B cell (primary cell): ENCODE data around the gene FOXO3. TPM values are rescaled to one million over a fixed set of nuclear protein-coding genes. Genes with fewer than 3 reads are reported as not detected.

Experiments
- ATAC-seq: fragments of 200-7000 bp; cut with Tn5 transposase; one replicate; pipeline ENCODE4 v1.10.0; 2021; ENCODE audit warnings: low read depth, mild to moderate bottlenecking, moderate number of reproducible peaks, moderate library complexity
- CTCF ChIA-PET: fragments of 350-600 bp; sonication (Branson Sonifier 250); formaldehyde crosslinking; loops from one replicate; lab custom pipeline; 2021; ENCODE audit warnings: antibody characterized with exemption, inconsistent platforms; lab: Charles Lee
- POLR2A ChIA-PET: fragments of 350-600 bp; sonication (Branson Sonifier 250); formaldehyde crosslinking; loops from one replicate; lab custom pipeline; 2021; ENCODE audit warnings: antibody characterized with exemption; lab: Charles Lee
- DNase-seq: peaks from one replicate; pipeline ENCODE4 v3.0.0; 2013
- H2AFZ ChIP-seq: 2 replicates; pipeline ENCODE4 v1.6.1; 2012; ENCODE audit warnings: mild to moderate bottlenecking, low read depth, low read length; ENCODE audit not compliant: insufficient read depth, poor library complexity, severe bottlenecking
- H3K27ac ChIP-seq, 2 donors: 1 replicate in 1 of 2; 2 replicates in 1 of 2; pipeline ENCODE4 v1.5.1; 2012 to 2013; ENCODE audit warnings: low read length in 2 of 2, mild to moderate bottlenecking in 2 of 2, moderate library complexity in 1 of 2
- H3K27me3 ChIP-seq, 4 experiments: fragments of 200-600 bp in 1 of 4; sonication (generic) in 1 of 4; replicated peaks in 1 of 4; 1 replicate in 2 of 4; 2 replicates in 2 of 4; pipeline versions ENCODE4 v1.6.1 to v1.7.0; 2013 to 2016; ENCODE audit warnings: low read length in 3 of 4, mild to moderate bottlenecking in 2 of 4, mixed read lengths in 1 of 4, moderate library complexity in 1 of 4; ENCODE audit not compliant: insufficient read depth in 4 of 4, control insufficient read depth in 3 of 4; ENCODE audit errors: control extremely low read depth in 1 of 4
- H3K36me3 ChIP-seq, 2 experiments: replicated peaks in 1 of 2; 1 replicate in 1 of 2; 2 replicates in 1 of 2; pipeline versions ENCODE4 v1.6.1 to v1.7.1; 2013; ENCODE audit warnings: low read length in 1 of 2; ENCODE audit not compliant: insufficient read depth in 2 of 2, control insufficient read depth in 1 of 2; ENCODE audit errors: control extremely low read depth in 1 of 2, extremely low read depth in 1 of 2
- H3K4me1 ChIP-seq, 2 donors: fragments of 200-600 bp in 1 of 2; sonication (generic) in 1 of 2; 1 replicate in 1 of 2; 2 replicates in 1 of 2; pipeline versions ENCODE4 v1.5.1 to v1.6.1; 2013 to 2017; ENCODE audit warnings: low read length in 2 of 2; ENCODE audit not compliant: control insufficient read depth in 2 of 2, insufficient read depth in 2 of 2
- H3K4me2 ChIP-seq: replicated peaks from 2 replicates; pipeline ENCODE3; 2012; ENCODE audit warnings: mild to moderate bottlenecking, low read depth, low read length; ENCODE audit not compliant: poor library complexity, severe bottlenecking
- H3K4me3 ChIP-seq, 5 experiments: fragments of 200-600 bp in 1 of 5; sonication (generic) in 1 of 5; 1 replicate in 3 of 5; 2 replicates in 2 of 5; pipeline versions ENCODE4 v1.5.1 to v1.7.0; 2011 to 2016; ENCODE audit warnings: low read length in 4 of 5, mild to moderate bottlenecking in 4 of 5, low read depth in 2 of 5, control low read depth in 1 of 5, moderate library complexity in 1 of 5; ENCODE audit not compliant: insufficient read depth in 1 of 5; ENCODE audit errors: control extremely low read depth in 1 of 5, extremely low read depth in 1 of 5
- H3K79me2 ChIP-seq: fragments of 200-600 bp; sonication (generic); one replicate; pipeline ENCODE4 v1.6.0; 2016; ENCODE audit warnings: low read length; ENCODE audit not compliant: control insufficient read depth, insufficient read depth
- H3K9ac ChIP-seq: fragments of 200-600 bp; sonication (generic); 2 replicates; pipeline ENCODE4 v1.6.1; 2017; ENCODE audit warnings: mild to moderate bottlenecking, low read length, moderate library complexity
- H3K9me3 ChIP-seq, 3 donors: one replicate each; pipeline versions ENCODE4 v1.6.1 to v1.7.1; 2013; ENCODE audit warnings: low read length in 2 of 3; ENCODE audit not compliant: control insufficient read depth in 2 of 3, insufficient read depth in 1 of 3; ENCODE audit errors: control extremely low read depth in 1 of 3
- H4K20me1 ChIP-seq: 2 replicates; pipeline ENCODE4 v1.6.0; 2012; ENCODE audit warnings: mild to moderate bottlenecking, low read length; ENCODE audit not compliant: insufficient read depth, control insufficient read depth, poor library complexity, severe bottlenecking
- H3K27ac Mint-ChIP-seq: one replicate; pipeline ENCODE4 v1.8.0; 2021; ENCODE audit warnings: mixed read lengths
- H3K27me3 Mint-ChIP-seq: one replicate; pipeline ENCODE4 v1.8.0; 2021; ENCODE audit warnings: mixed read lengths
- H3K4me1 Mint-ChIP-seq: one replicate; pipeline ENCODE4 v1.8.0; 2021; ENCODE audit warnings: mixed read lengths
- H3K4me3 Mint-ChIP-seq: one replicate; pipeline ENCODE4 v1.8.0; 2021; ENCODE audit warnings: mixed read lengths
- H3K9me3 Mint-ChIP-seq: one replicate; pipeline ENCODE4 v1.8.0; 2022; ENCODE audit warnings: mixed read lengths; ENCODE audit not compliant: insufficient read depth
- CTCF ChIP-seq: fragments of 200-600 bp; IDR thresholded peaks from one replicate; pipeline ENCODE4 v1.8.0; 2022; ENCODE audit warnings: antibody characterized with exemption, mild to moderate bottlenecking
- EZH2 ChIP-seq: IDR thresholded peaks from 2 replicates; pipeline ENCODE4 v1.6.1; 2012; ENCODE audit warnings: borderline replicate concordance, low read depth, mild to moderate bottlenecking, moderate library complexity, low read length; ENCODE audit not compliant: insufficient read depth, poor library complexity, severe bottlenecking
- WGBS: methylation state at CpG from one replicate; pipeline ENCODE4 v1.1.5; 2013; ENCODE audit warnings: missing lambda C conversion rate; ENCODE audit not compliant: insufficient coverage; 5-methylcytosine and 5-hydroxymethylcytosine counted together
- intact Hi-C: fragments of 100-400 bp; cut with micrococcal nuclease; formaldehyde crosslinking; loops from one replicate; pipeline ENCODE4 v1.10.0; 2022
- polyA plus RNA-seq: library from polyadenylated mRNA; depleted of rRNA; stranded (reverse); fragments of >200 nt; gene quantifications from 2 replicates; pipeline ENCODE4 v1.2.3, GENCODE V29; 2012
- total RNA-seq, 2 donors: library from RNA; stranded (reverse); fragments of 120-200 nt in 1 of 2; gene quantifications; 1 replicate in 1 of 2; 2 replicates in 1 of 2; pipeline versions ENCODE4 v1.2.3 to v1.2.4, GENCODE V29; 2013 to 2022

FOXO3 gene
- total and polyA plus RNA-seq, 2 donors (not counting 1 experiment from before 2014, with no cell fraction given), result 6.0 to 16.9 TPM

- ChIA-PET POLR2A (no interaction called here), CTCF (no interaction called here)
- no peak overlapping the region for H3K27ac ChIP-seq
- Mint-ChIP-seq H3K27me3 (no peaks in the 10 kb centered on the region), H3K9me3 (no peaks in the 10 kb centered on the region), H3K4me3 (no peak overlapping the region), H3K27ac (no peak overlapping the region), H3K4me1 (no peaks in the 10 kb centered on the region)
- 75% methylated on average over 12 of the region's 15 CpGs for WGBS
- TF ChIP-seq CTCF (no peak), EZH2 (no peak)
- ATAC-seq (no peak), DNase-seq (no peak)
- H4K20me1 ChIP-seq, result no peaks in the 10 kb centered on the region
- no peak overlapping the region for H3K9ac ChIP-seq
- H3K27me3 ChIP-seq, result no peaks in the 10 kb centered on the region
- peaks cover 0 to 9% of the 10 kb centered on the region in 2 experiments for H3K36me3 ChIP-seq
- intact Hi-C loops, result no loop called here
- no peak overlapping the region for H3K4me2 ChIP-seq
- H3K9me3 ChIP-seq, result no peaks in the 10 kb centered on the region
- no peak overlapping the region for H3K4me3 ChIP-seq
- no peaks in the 10 kb centered on the region for H3K4me1 ChIP-seq
- H2AFZ ChIP-seq, result no peak overlapping the region
- no peaks in the 10 kb centered on the region for H3K79me2 ChIP-seq
Measured at GRCh38 chr6:108689272-108690161, 128.8 kb downstream of the FOXO3 start.

GRCh38 chr6:108690326-108691049, 129.8 kb downstream of the FOXO3 start:
- ATAC-seq (no peak), DNase-seq (no peak)
- Histone ChIP-seq H3K4me3 (no peak overlapping the region), H3K27me3 (no peaks in the 10 kb centered on the region), H3K9ac (no peak overlapping the region), H4K20me1 (no peaks in the 10 kb centered on the region), H3K4me1 (no peaks in the 10 kb centered on the region), H3K4me2 (no peak overlapping the region), H3K79me2 (no peaks in the 10 kb centered on the region), H2AFZ (no peak overlapping the region), H3K9me3 (no peaks in the 10 kb centered on the region), H3K36me3 (peaks cover 0 to 9% of the 10 kb centered on the region in 2 experiments), H3K27ac (no peak overlapping the region)
- WGBS, result 82% methylated on average over 5 of the region's 6 CpGs
- Mint-ChIP-seq H3K4me3 (no peak overlapping the region), H3K4me1 (no peaks in the 10 kb centered on the region), H3K9me3 (no peaks in the 10 kb centered on the region), H3K27ac (no peak overlapping the region), H3K27me3 (no peaks in the 10 kb centered on the region)
- TF ChIP-seq CTCF (no peak), EZH2 (no peak)
- intact Hi-C loops, result no loop called here
- CTCF ChIA-PET, result no interaction called here
- POLR2A ChIA-PET, result no interaction called here
